ENCODE results near the gene FMN1.

Gene FMN1

GRCh38 chr15:33064878-33065277 is 129.6 kb downstream of the FMN1 start:
- no peak for TF ChIP-seq CTCF (IDR thresholded peaks at IDR 0.05)
- H3K4me1 ChIP-seq, result peaks cover 9% of the 10 kb centered on the region
- H3K27ac ChIP-seq, result no peak overlapping the region

GRCh38 chr15:33059184-33059583 is 135.3 kb downstream of the FMN1 start:
- Histone ChIP-seq H3K4me1 (no peaks in the 10 kb centered on the region), H3K27ac (no peak overlapping the region), H3K27me3 (ENCODE audit: control insufficient read depth, insufficient read depth, low read length) (no peaks in the 10 kb centered on the region), H3K9ac (no peak overlapping the region), H2AFZ (no peak overlapping the region), H3K9me3 (ENCODE audit: control insufficient read depth, low read length) (no peaks in the 10 kb centered on the region), H3K4me3 (ENCODE audit: low read depth, low read length) (no peak overlapping the region), H3K4me2 (ENCODE audit: low read length) (no peak overlapping the region), H3K36me3 (ENCODE audit: control insufficient read depth, insufficient read depth, low read length) (no peaks in the 10 kb centered on the region), H3K79me2 (no peaks in the 10 kb centered on the region)
- no peak for TF ChIP-seq CTCF (IDR thresholded peaks at IDR 0.05)

More at GRCh38 chr15:33064878-33065277, 129.6 kb downstream of the FMN1 start:
- H3K36me3 ChIP-seq (ENCODE audit: control insufficient read depth, insufficient read depth, low read length), result no peaks in the 10 kb centered on the region
- H3K9ac ChIP-seq, result no peak overlapping the region
- no peaks in the 10 kb centered on the region for H3K79me2 ChIP-seq
- no peaks in the 10 kb centered on the region for H3K27me3 ChIP-seq (ENCODE audit: control insufficient read depth, insufficient read depth, low read length)
- H2AFZ ChIP-seq, result no peak overlapping the region
- peak overlapping the region; percentile 4 for H3K4me2 ChIP-seq (ENCODE audit: low read length)
- H3K4me3 ChIP-seq (ENCODE audit: low read depth, low read length), result peak overlapping the region; percentile 11
- H3K9me3 ChIP-seq (ENCODE audit: control insufficient read depth, low read length), result no peaks in the 10 kb centered on the region

GRCh38 chr15:33057845-33058244 is 136.7 kb downstream of the FMN1 start:
- no peaks in the 10 kb centered on the region for H3K36me3 ChIP-seq (ENCODE audit: control insufficient read depth, insufficient read depth, low read length)
- H2AFZ ChIP-seq, result no peak overlapping the region
- H3K4me1 ChIP-seq, result no peaks in the 10 kb centered on the region
- no peak overlapping the region for H3K27ac ChIP-seq
- no peaks in the 10 kb centered on the region for H3K27me3 ChIP-seq (ENCODE audit: control insufficient read depth, insufficient read depth, low read length)
- no peak overlapping the region for H3K9ac ChIP-seq
- TF ChIP-seq CTCF (IDR thresholded peaks at IDR 0.05), result no peak
- no peak overlapping the region for H3K4me2 ChIP-seq (ENCODE audit: low read length)
- H3K4me3 ChIP-seq (ENCODE audit: low read depth, low read length), result no peak overlapping the region
- no peaks in the 10 kb centered on the region for H3K79me2 ChIP-seq
- no peaks in the 10 kb centered on the region for H3K9me3 ChIP-seq (ENCODE audit: control insufficient read depth, low read length)

GRCh38 chr15:33055962-33056361 is 138.6 kb downstream of the FMN1 start:
- H3K36me3 ChIP-seq (ENCODE audit: control insufficient read depth, insufficient read depth, low read length), result no peaks in the 10 kb centered on the region
- no peak overlapping the region for H2AFZ ChIP-seq
- no peak overlapping the region for H3K27ac ChIP-seq
- H3K9me3 ChIP-seq (ENCODE audit: control insufficient read depth, low read length), result no peaks in the 10 kb centered on the region
- H3K27me3 ChIP-seq (ENCODE audit: control insufficient read depth, insufficient read depth, low read length), result no peaks in the 10 kb centered on the region
- H3K4me3 ChIP-seq (ENCODE audit: low read depth, low read length), result no peak overlapping the region
- no peak overlapping the region for H3K9ac ChIP-seq
- no peaks in the 10 kb centered on the region for H3K79me2 ChIP-seq
- TF ChIP-seq CTCF (IDR thresholded peaks at IDR 0.05), result no peak
- no peaks in the 10 kb centered on the region for H3K4me1 ChIP-seq
- no peak overlapping the region for H3K4me2 ChIP-seq (ENCODE audit: low read length)

- H3K4me1 ChIP-seq, result no peaks in the 10 kb centered on the region
- no peak overlapping the region for H3K4me2 ChIP-seq (ENCODE audit: low read length)
- TF ChIP-seq CTCF (IDR thresholded peaks at IDR 0.05), result no peak
- H3K27me3 ChIP-seq (ENCODE audit: control insufficient read depth, insufficient read depth, low read length), result no peaks in the 10 kb centered on the region
- H3K4me3 ChIP-seq (ENCODE audit: low read depth, low read length), result no peak overlapping the region
- H3K27ac ChIP-seq, result no peak overlapping the region
- H3K79me2 ChIP-seq, result no peaks in the 10 kb centered on the region
- no peak overlapping the region for H3K9ac ChIP-seq
- no peaks in the 10 kb centered on the region for H3K36me3 ChIP-seq (ENCODE audit: control insufficient read depth, insufficient read depth, low read length)
- H3K9me3 ChIP-seq (ENCODE audit: control insufficient read depth, low read length), result no peaks in the 10 kb centered on the region
- no peak overlapping the region for H2AFZ ChIP-seq
Measured at GRCh38 chr15:33051528-33051927, 143.0 kb downstream of the FMN1 start.

Data from parathyroid adenoma (tissue), 2 donors.